Measurements from ENCODE around the gene TKT. TPM values are rescaled to one million over a fixed set of nuclear protein-coding genes. Genes with fewer than 3 reads are reported as not detected.

The TKT gene
- total and polyA plus RNA-seq, 3 donors from 2014 or later: 99.9 to 184 (median 112) TPM

GRCh38 chr3:53238886-53239285, 16.9 kb downstream of the TKT start:
- 82 to 90% methylated on average over 3 to 4 of the region's 4 CpGs for WGBS, 2 donors
- no peak overlapping the region for H3K27ac ChIP-seq
- H3K4me1 ChIP-seq: peaks cover 23% of the 10 kb centered on the region
- no peaks in the 10 kb centered on the region for H3K27me3 ChIP-seq
- no peaks in the 10 kb centered on the region for H3K36me3 ChIP-seq (ENCODE audit: low read depth, missing control alignments)
- TF ChIP-seq POLR2A (IDR thresholded peaks at IDR 0.05): no peak
- TF ChIP-seq, protein P1, sequence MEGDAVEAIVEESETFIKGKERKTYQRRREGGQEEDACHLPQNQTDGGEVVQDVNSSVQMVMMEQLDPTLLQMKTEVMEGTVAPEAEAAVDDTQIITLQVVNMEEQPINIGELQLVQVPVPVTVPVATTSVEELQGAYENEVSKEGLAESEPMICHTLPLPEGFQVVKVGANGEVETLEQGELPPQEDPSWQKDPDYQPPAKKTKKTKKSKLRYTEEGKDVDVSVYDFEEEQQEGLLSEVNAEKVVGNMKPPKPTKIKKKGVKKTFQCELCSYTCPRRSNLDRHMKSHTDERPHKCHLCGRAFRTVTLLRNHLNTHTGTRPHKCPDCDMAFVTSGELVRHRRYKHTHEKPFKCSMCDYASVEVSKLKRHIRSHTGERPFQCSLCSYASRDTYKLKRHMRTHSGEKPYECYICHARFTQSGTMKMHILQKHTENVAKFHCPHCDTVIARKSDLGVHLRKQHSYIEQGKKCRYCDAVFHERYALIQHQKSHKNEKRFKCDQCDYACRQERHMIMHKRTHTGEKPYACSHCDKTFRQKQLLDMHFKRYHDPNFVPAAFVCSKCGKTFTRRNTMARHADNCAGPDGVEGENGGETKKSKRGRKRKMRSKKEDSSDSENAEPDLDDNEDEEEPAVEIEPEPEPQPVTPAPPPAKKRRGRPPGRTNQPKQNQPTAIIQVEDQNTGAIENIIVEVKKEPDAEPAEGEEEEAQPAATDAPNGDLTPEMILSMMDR (IDR thresholded peaks at IDR 0.05): no peak
- no peak overlapping the region for H3K4me3 ChIP-seq
- intact Hi-C loops (cut with DNase I; ENCODE audit: low total_unique reads): no loop called here
- DNase-seq: no peak
- no peaks in the 10 kb centered on the region for H3K9me3 ChIP-seq

- DNase-seq: no peak
- Histone ChIP-seq H3K27ac (no peak overlapping the region), H3K9me3 (no peaks in the 10 kb centered on the region), H3K4me3 (no peak overlapping the region), H3K4me1 (peaks cover 17% of the 10 kb centered on the region), H3K27me3 (no peaks in the 10 kb centered on the region), H3K36me3 (ENCODE audit: low read depth, missing control alignments) (no peaks in the 10 kb centered on the region)
- intact Hi-C loops (cut with DNase I; ENCODE audit: low total_unique reads): no loop called here
- TF ChIP-seq, protein P1 (IDR thresholded peaks at IDR 0.05): no peak
- TF ChIP-seq POLR2A (IDR thresholded peaks at IDR 0.05): no peak
- 84 to 88% methylated on average over 3 to 6 of the region's 6 CpGs for WGBS, 2 donors
Observed at GRCh38 chr3:53238051-53238850, 17.6 kb downstream of the TKT start.

GRCh38 chr3:53236112-53236841, 19.5 kb downstream of the TKT start:
- WGBS, 2 donors: 65 to 68% methylated on average over 4 to 8 of the region's 9 CpGs
- intact Hi-C loops (cut with DNase I; ENCODE audit: low total_unique reads): no loop called here
- Histone ChIP-seq H3K36me3 (ENCODE audit: low read depth, missing control alignments) (no peaks in the 10 kb centered on the region), H3K9me3 (no peaks in the 10 kb centered on the region), H3K27me3 (no peaks in the 10 kb centered on the region), H3K4me1 (peaks cover 9% of the 10 kb centered on the region), H3K4me3 (no peak overlapping the region), H3K27ac (peak overlapping the region in 1 of 2 donors; percentile 66)
- peak; percentile 83 for DNase-seq
- TF ChIP-seq POLR2A (IDR thresholded peaks at IDR 0.05): no peak
- TF ChIP-seq, protein P1 (IDR thresholded peaks at IDR 0.05): no peak

- Histone ChIP-seq H3K4me3 (no peak overlapping the region), H3K27me3 (no peaks in the 10 kb centered on the region), H3K4me1 (peaks cover 9% of the 10 kb centered on the region), H3K9me3 (no peaks in the 10 kb centered on the region), H3K36me3 (ENCODE audit: low read depth, missing control alignments) (no peaks in the 10 kb centered on the region), H3K27ac (peak overlapping the region in 1 of 2 donors; percentile 66)
- WGBS, 2 donors: 65 to 83% methylated on average over 6 of the region's 6 CpGs
- TF ChIP-seq POLR2A (IDR thresholded peaks at IDR 0.05): no peak
- TF ChIP-seq, protein P1 (IDR thresholded peaks at IDR 0.05): no peak
- no peak for DNase-seq
- intact Hi-C loops (cut with DNase I; ENCODE audit: low total_unique reads): no loop called here
Observed at GRCh38 chr3:53235545-53235944, 20.3 kb downstream of the TKT start.

All from testis (tissue), 3 donors.